SU-DHL-6 (cell line): ENCODE results near the gene BCLAF3.

Source experiments
- CTCF ChIP-seq: fragments of 200-600 bp; sonication (generic); IDR thresholded peaks from one replicate; pipeline ENCODE4 v1.5.1; 2017; ENCODE audit warnings: antibody characterized with exemption, mild to moderate bottlenecking, low read length, moderate library complexity; ENCODE audit not compliant: insufficient read depth, poor library complexity, severe bottlenecking
- EZH2phosphoT487 ChIP-seq: fragments of 200-600 bp; sonication (generic), shearing (Covaris generic); conservative IDR thresholded peaks from 2 replicates; pipeline ENCODE4 v1.6.1; 2018; ENCODE audit warnings: mild to moderate bottlenecking, antibody characterized with exemption, low read length, moderate library complexity, mixed read lengths

DNA sequence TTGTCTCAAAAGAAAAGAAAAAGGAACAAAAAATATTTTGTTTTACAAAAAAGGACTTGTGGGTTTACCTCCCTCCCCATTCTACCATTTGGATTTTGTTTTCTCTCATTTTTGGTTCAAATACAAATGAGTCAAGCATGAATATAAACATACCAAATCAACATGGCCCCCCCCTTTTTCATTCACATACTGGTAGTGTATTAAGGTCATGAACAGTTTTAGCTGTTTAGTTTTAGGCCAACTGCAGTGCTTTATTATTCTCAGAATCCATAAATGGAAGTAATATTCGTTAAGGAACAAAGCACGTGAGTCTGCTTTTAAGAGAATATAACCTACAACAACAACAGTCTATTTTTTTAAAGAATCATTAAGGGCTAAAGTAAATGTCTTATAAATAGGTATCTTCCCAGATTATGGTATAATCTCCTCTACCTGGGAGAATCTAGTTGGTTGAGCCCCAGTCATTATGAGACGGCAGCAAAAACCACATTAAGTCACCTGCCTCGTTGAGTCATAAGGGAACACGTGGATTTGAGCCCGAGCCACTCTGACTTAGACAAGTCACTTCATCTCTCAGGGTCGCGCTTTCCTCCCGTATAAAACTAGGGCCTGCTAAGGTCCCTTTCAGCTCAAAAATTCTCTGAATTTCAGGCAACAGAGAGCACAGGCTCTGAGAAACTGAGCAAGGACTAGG lies 26.7 kb downstream of the BCLAF3 start:
- TF ChIP-seq CTCF (no peak), EZH2phosphoT487 (no peak)
